ENCODE measurements around the gene LTBP1. TPM values are rescaled to one million over a fixed set of nuclear protein-coding genes. Genes with fewer than 3 reads are reported as not detected.

Gene LTBP1
- total RNA-seq, 2 donors from 2014 or later: 2.2 to 33.8 TPM

DNA sequence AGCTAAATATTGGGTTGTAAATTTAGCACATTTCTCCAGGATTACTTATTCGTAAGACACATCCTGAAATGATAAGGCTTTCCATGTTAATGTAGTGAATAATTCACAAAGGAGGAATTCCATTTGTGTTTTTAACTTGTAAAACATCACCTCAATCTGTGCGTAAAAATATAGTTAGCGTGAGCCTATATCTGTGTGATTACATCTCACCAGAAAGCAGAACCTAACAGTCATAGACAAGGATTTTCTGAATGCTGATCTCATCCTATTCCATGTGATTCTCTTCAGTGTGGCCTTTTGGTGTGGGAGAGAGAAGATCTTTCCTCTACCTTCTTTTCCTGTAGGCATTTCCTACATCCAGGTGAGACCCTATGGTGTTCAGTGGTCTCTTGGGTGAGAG is 266.5 kb downstream of the LTBP1 start:
- H3K4me3 Mint-ChIP-seq: no peak overlapping the region
- ATAC-seq: no peak

DNA sequence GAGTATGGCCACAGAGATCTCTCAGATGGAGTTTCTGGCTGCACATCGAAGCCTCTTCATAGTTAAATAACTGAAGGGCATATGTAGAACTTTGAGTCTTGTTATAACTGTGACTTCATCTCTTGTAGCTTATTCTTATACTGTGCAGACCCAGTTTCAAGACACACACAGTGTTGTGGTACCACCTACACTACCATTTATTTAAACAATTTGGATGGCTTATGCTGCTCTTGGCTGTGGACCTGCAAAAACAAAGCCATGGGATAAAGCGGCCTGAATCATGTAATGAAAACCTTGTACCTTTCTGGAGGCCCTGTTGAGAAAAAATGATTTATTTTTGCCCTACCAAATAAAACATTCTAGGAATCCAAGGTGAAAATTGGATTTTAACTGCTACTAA is 266.9 kb downstream of the LTBP1 start:
- no peak for ATAC-seq
- H3K9me3 ChIP-seq (ENCODE audit: control insufficient read depth, low read length, poor library complexity, severe bottlenecking): no peaks in the 10 kb centered on the region
- H3K27ac Mint-ChIP-seq: no peak overlapping the region
- peaks cover under 1% of the 10 kb centered on the region for H3K27me3 Mint-ChIP-seq
- no peak for DNase-seq
- H3K36me3 Mint-ChIP-seq (ENCODE audit: low read depth): no peaks in the 10 kb centered on the region
- peaks cover 4% of the 10 kb centered on the region for H3K4me1 Mint-ChIP-seq
- H3K4me3 Mint-ChIP-seq: no peak overlapping the region

More for the DNA sequence above, 266.5 kb downstream of the LTBP1 start:
- no peaks in the 10 kb centered on the region for H3K9me3 ChIP-seq (ENCODE audit: control insufficient read depth, low read length, poor library complexity, severe bottlenecking)
- Mint-ChIP-seq H3K27me3 (peaks cover 4% of the 10 kb centered on the region), H3K27ac (no peak overlapping the region), H3K36me3 (ENCODE audit: low read depth) (no peaks in the 10 kb centered on the region), H3K4me1 (peaks cover 4% of the 10 kb centered on the region)
- DNase-seq: no peak

DNA sequence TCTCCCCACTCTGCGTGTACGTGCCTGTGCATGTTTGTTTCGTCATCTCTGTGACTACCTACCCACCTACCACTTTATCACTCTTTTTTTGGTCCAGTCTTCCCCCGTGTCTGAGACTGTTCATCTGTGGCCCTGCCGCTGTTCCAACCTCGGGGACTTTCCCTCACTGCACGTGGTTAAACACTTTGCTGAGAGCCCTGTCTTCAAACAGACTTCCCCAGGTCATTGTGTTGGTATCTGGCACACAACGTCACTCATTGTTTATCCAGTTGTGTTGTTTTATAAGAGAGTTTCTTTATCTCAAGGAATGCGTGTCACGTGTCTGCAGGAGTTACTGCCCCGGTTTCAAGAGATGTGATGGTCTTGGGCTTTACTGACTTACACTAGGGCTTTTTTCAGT is 267.7 kb downstream of the LTBP1 start:
- no peak for DNase-seq
- H3K36me3 Mint-ChIP-seq (ENCODE audit: low read depth): no peaks in the 10 kb centered on the region
- ATAC-seq: peak; percentile 40
- no peaks in the 10 kb centered on the region for H3K9me3 ChIP-seq (ENCODE audit: control insufficient read depth, low read length, poor library complexity, severe bottlenecking)
- H3K27me3 Mint-ChIP-seq: no peaks in the 10 kb centered on the region
- H3K4me1 Mint-ChIP-seq: peaks cover 4% of the 10 kb centered on the region
- no peak overlapping the region for H3K4me3 Mint-ChIP-seq
- H3K27ac Mint-ChIP-seq: no peak overlapping the region

DNA sequence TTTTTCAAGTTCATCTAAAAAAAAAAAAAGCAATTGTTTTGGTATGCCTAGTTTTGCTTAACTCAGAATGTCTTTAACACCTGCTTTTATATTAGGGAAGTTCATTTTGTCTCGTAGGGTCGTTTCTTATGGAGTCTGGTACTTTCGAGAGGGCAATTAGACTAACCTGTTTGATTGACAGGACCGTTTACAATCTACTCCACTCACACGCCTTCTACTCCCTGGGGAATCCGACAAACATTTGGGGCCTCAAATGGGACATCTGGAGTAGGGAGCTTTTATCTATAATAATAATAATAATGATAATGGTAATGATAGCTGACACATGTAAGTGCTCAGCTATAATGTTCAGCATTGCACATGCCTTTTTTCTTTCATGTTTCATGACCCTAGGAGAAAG is 268.1 kb downstream of the LTBP1 start:
- Mint-ChIP-seq H3K36me3 (ENCODE audit: low read depth) (no peaks in the 10 kb centered on the region), H3K4me1 (peaks cover 4% of the 10 kb centered on the region), H3K4me3 (no peak overlapping the region), H3K27ac (no peak overlapping the region), H3K27me3 (no peaks in the 10 kb centered on the region)
- no peaks in the 10 kb centered on the region for H3K9me3 ChIP-seq (ENCODE audit: control insufficient read depth, low read length, poor library complexity, severe bottlenecking)
- DNase-seq (no peak), ATAC-seq (no peak)

DNA sequence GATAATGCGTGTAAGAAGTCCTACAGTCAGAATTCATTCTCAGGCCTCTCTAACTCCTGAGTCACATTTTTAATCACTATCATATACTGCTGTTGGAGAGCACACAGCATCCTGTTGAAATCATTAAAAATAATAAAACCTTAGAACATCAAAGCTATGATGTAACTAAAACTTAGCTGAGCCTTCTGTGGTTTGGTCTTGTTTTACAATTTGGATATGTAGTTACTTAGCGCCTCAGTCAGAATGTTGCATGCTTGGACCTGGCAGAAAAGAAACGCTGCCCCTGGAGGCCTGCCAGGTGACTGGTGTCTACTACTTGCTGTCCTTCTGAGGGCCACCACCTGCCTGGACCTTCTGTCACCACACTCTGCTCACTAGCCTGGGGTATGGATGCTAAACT is 268.5 kb downstream of the LTBP1 start:
- no peak overlapping the region for H3K4me3 Mint-ChIP-seq
- peaks cover 4% of the 10 kb centered on the region for H3K4me1 Mint-ChIP-seq
- DNase-seq (no peak), ATAC-seq (no peak)
- H3K36me3 Mint-ChIP-seq (ENCODE audit: low read depth): no peaks in the 10 kb centered on the region
- no peak overlapping the region for H3K27ac Mint-ChIP-seq
- no peaks in the 10 kb centered on the region for H3K27me3 Mint-ChIP-seq
- no peaks in the 10 kb centered on the region for H3K9me3 ChIP-seq (ENCODE audit: control insufficient read depth, low read length, poor library complexity, severe bottlenecking)

DNA sequence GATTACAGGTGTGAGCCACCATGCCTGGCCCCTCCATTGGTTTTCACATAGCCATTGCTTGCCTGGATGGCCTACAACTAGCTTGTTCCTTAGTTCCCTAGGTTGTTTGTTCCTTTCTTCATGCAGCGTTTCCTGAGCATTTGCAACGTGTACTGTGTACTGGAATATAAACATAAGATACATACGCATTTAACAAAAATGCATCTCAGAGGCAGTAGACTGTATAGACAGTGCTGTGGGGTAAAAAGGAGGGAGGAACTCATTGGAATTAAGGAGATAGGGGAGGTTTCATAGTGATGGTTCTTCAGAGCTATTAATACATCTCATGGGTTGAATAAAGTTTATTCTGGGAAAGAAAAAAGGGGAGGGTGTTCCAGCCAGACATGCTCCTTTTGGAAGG is 269.2 kb downstream of the LTBP1 start:
- Mint-ChIP-seq H3K27me3 (no peaks in the 10 kb centered on the region), H3K27ac (no peak overlapping the region), H3K4me1 (peaks cover 2% of the 10 kb centered on the region), H3K4me3 (no peak overlapping the region), H3K36me3 (ENCODE audit: low read depth) (no peaks in the 10 kb centered on the region)
- H3K9me3 ChIP-seq (ENCODE audit: control insufficient read depth, low read length, poor library complexity, severe bottlenecking): no peaks in the 10 kb centered on the region
- ATAC-seq (no peak), DNase-seq (no peak)

DNA sequence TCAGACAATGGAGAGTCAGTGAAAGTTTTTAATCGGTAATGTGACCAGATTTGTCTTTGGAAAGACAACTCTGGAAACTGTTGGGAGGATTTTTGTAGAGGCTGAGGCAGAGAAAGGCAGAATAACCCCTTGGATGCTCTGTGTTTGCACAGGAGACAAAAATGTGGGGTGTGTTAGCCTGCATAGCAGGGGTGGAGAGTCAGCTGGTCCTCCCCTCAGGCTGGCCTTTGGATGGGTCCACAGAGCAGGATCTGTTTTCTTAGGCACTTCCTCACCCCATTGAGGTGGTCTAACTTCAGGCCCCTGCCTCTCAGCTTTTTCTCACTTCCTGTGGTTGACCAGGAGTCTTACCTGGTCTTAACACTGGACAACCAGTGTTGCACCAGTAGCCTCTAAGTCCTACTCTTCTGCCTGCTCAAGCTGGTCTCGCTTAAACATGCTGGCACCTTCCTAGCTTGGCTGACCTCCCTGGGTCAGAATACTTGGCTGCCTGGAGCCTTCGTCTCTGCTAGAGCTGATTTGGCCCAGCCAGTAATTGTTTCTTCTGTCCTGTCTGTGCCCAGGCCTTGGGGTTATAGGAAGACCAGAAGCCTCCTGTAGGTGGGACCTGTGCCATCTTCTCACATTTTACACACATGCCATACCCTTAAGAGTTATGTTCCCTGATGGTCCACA is 269.9 kb downstream of the LTBP1 start:
- no peak for ATAC-seq
- no peaks in the 10 kb centered on the region for H3K27me3 Mint-ChIP-seq
- H3K4me3 Mint-ChIP-seq: no peak overlapping the region

DNA sequence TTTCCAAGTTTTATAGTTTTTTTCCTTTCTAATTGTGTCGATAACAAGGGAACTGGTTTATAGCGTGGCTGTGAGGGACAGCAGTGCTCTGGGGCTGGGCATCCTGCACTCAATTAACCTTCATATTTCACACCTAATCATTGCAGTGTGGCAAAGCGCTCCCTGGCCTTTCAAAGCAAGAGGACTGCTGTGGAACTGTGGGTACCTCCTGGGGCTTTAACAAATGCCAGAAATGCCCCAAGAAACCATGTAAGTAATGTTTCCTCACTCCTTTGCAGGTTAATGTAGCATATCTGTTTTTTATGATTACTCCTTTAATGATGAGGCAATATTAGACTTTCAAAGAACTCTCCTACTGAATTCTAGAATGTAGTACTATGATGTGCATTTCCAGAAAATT is 270.7 kb downstream of the LTBP1 start:
- no peaks in the 10 kb centered on the region for H3K9me3 ChIP-seq (ENCODE audit: control insufficient read depth, low read length, poor library complexity, severe bottlenecking)
- no peak overlapping the region for H3K4me3 Mint-ChIP-seq
- ATAC-seq: no peak

More for the DNA sequence above, 269.9 kb downstream of the LTBP1 start:
- DNase-seq: no peak
- no peaks in the 10 kb centered on the region for H3K9me3 ChIP-seq (ENCODE audit: control insufficient read depth, low read length, poor library complexity, severe bottlenecking)
- Mint-ChIP-seq H3K36me3 (ENCODE audit: low read depth) (no peaks in the 10 kb centered on the region), H3K4me1 (peaks cover 2% of the 10 kb centered on the region), H3K27ac (no peak overlapping the region)

DNA sequence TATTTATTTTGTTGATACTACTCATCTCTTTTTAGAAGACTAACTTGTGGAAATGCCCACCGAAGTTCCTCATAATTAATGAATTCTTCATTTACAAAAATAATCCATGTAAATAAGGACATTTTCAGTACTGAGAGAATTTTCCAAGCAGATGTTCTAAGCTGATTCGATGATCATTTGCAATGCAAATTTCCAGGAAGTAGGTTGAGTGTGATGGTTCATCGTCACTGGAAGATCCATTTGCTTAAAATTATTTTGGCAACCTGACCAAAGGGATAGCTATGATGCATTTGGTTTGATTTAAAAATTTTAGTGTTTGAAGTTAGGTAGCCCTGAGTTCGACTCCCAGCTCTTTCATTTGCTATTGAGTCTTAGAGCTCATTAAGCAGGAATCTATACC is 272.4 kb downstream of the LTBP1 start:
- H3K4me1 Mint-ChIP-seq: peaks cover 2% of the 10 kb centered on the region
- no peaks in the 10 kb centered on the region for H3K9me3 ChIP-seq (ENCODE audit: control insufficient read depth, low read length, poor library complexity, severe bottlenecking)
- H3K36me3 Mint-ChIP-seq (ENCODE audit: low read depth): no peaks in the 10 kb centered on the region
- no peak overlapping the region for H3K27ac Mint-ChIP-seq
- no peak for ATAC-seq
- H3K4me3 Mint-ChIP-seq: no peak overlapping the region
- no peaks in the 10 kb centered on the region for H3K27me3 Mint-ChIP-seq
- DNase-seq: no peak

More for the DNA sequence above, 270.7 kb downstream of the LTBP1 start:
- Mint-ChIP-seq H3K4me1 (peaks cover 2% of the 10 kb centered on the region), H3K27me3 (no peaks in the 10 kb centered on the region), H3K36me3 (ENCODE audit: low read depth) (no peaks in the 10 kb centered on the region), H3K27ac (no peak overlapping the region)
- no peak for DNase-seq

DNA sequence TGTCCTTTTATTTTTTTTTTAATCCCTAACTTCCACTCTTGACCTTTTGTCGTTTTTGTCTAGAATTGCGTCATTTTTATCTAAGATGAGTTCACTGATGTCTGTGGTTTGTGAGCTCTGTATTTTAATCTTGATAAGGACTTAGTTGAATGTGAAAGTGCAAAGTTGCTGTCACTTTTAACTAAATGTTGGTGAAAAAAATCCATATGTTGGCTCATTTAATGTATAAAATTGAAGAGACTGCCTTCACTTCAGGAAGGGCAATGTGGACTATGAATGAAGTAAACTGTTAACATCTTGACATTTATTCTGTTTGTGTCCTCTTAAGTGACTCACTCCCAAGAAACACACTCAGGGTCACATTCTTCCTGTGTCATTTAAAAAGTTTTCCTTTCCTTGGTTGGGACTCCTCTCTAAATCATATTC is 273.1 kb downstream of the LTBP1 start:
- Mint-ChIP-seq H3K27ac (peak overlapping the region; percentile 19), H3K36me3 (ENCODE audit: low read depth) (no peaks in the 10 kb centered on the region), H3K4me3 (no peak overlapping the region), H3K4me1 (no peaks in the 10 kb centered on the region), H3K27me3 (no peaks in the 10 kb centered on the region)
- no peaks in the 10 kb centered on the region for H3K9me3 ChIP-seq (ENCODE audit: control insufficient read depth, low read length, poor library complexity, severe bottlenecking)
- ATAC-seq: no peak
- no peak for DNase-seq

DNA sequence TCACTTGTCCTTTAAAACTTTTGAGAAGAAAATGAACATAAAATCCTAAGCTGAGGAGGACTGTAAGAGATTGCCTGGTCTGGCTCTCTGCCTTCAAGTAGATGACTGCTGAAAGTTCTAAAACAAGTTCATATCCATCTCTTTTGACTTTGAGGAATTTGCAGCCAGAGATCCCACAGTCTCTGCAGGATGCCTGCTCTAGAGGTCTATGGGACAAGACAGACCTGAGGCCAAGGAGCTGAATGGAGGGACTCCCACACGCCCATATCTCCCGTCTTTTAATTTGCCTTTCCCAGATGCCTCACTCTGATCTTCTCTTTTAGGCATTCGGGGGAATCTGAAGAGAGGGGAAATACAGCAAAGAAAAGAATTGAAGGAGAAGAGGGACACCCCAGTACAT is 273.8 kb downstream of the LTBP1 start:
- H3K27me3 Mint-ChIP-seq: no peaks in the 10 kb centered on the region
- no peak for ATAC-seq

DNA sequence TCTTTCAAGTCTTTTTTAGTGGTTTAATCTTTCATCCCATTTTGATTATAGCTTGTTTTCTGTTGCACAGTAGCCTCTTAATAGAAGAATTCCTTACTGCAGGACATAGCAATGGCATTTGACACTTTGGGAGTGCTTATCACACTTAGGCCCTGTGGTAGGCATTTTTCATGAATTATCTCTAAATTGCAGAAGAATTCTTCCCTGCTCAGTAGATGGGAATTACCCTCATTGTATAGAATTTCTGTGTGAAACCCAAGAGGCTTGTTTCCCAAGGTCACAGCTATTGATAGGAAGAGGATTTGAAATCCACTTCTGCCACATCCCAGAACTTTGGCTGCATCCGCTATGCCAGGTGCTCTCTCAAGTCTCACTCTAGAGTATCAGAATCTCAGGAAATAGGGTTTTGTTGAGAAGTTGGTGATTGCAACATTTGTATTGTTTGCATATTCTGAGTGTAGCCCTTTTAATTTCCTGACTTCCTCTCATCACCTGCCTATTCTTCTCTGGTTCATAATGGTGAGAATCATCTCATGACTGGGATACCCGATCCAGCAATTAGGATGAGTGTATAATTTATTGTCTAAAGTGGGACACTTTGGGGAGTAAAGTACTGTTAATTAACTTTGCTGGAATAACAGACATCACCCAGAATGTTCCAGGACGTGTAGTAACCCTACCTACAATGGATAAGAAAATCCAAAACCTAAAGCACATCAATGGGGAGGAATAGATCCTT is 274.5 kb downstream of the LTBP1 start:
- no peak overlapping the region for H3K4me3 Mint-ChIP-seq
- H3K36me3 Mint-ChIP-seq (ENCODE audit: low read depth): no peaks in the 10 kb centered on the region
- no peaks in the 10 kb centered on the region for H3K4me1 Mint-ChIP-seq
- no peaks in the 10 kb centered on the region for H3K9me3 ChIP-seq (ENCODE audit: control insufficient read depth, low read length, poor library complexity, severe bottlenecking)
- peaks cover 6% of the 10 kb centered on the region for H3K27me3 Mint-ChIP-seq
- ATAC-seq (no peak), DNase-seq (no peak)
- no peak overlapping the region for H3K27ac Mint-ChIP-seq

More for the DNA sequence above, 273.8 kb downstream of the LTBP1 start:
- DNase-seq: no peak
- no peak overlapping the region for H3K27ac Mint-ChIP-seq
- no peaks in the 10 kb centered on the region for H3K4me1 Mint-ChIP-seq
- H3K36me3 Mint-ChIP-seq (ENCODE audit: low read depth): no peaks in the 10 kb centered on the region
- H3K9me3 ChIP-seq (ENCODE audit: control insufficient read depth, low read length, poor library complexity, severe bottlenecking): no peaks in the 10 kb centered on the region
- H3K4me3 Mint-ChIP-seq: no peak overlapping the region

DNA sequence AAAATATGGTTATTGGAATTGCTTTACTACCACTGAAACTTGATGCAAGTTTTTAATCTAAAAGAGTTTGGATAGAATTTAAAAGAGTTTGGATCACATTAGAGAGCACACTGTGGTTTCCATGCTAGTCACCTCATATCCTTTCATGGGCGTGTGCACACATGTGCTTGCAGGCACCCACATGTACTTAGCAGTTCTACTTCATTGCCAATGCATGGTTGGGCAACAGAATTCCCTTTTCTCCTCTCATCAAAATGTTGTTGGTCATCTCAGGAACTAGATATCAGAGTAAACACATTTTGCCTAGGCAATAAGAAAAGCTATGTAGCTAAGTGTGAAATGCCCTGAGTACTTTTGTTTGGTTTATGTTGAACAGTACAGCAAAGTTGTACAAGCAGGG is 275.6 kb downstream of the LTBP1 start:
- ATAC-seq (no peak), DNase-seq (no peak)
- no peaks in the 10 kb centered on the region for H3K9me3 ChIP-seq (ENCODE audit: control insufficient read depth, low read length, poor library complexity, severe bottlenecking)
- no peak overlapping the region for H3K27ac Mint-ChIP-seq
- no peaks in the 10 kb centered on the region for H3K4me1 Mint-ChIP-seq
- peaks cover 7% of the 10 kb centered on the region for H3K27me3 Mint-ChIP-seq
- H3K4me3 Mint-ChIP-seq: no peak overlapping the region
- no peaks in the 10 kb centered on the region for H3K36me3 Mint-ChIP-seq (ENCODE audit: low read depth)

DNA sequence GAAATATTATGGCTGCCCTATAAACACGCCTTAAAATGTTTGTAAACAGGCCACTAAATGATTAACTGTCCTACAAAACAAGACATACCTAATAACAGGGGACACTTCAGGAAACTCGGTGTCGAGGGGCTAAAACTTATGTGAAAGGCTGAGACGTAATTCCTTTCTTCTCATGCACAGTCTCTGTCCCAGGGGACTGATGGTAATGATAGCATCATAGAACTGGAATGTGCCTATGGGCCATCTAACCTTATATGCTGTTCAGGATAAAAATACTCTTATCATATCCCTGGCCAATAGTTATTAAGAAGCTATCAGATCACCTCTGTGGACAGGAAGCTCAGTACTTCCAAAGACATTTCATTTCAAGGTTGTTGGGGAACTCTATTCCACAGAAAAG is 277.1 kb downstream of the LTBP1 start:
- DNase-seq (no peak), ATAC-seq (no peak)
- Mint-ChIP-seq H3K27ac (no peak overlapping the region), H3K36me3 (ENCODE audit: low read depth) (no peaks in the 10 kb centered on the region), H3K27me3 (peaks cover 7% of the 10 kb centered on the region), H3K4me1 (no peaks in the 10 kb centered on the region), H3K4me3 (no peak overlapping the region)
- no peaks in the 10 kb centered on the region for H3K9me3 ChIP-seq (ENCODE audit: control insufficient read depth, low read length, poor library complexity, severe bottlenecking)
